HEK293T (cell line): ENCODE results near the gene OCRL.

ENCODE experiments used
- ARNT ChIP-seq: fragments of 450-650 bp; IDR thresholded peaks from 2 replicates; pipeline ENCODE4 v1.6.1; 2017; ENCODE audit warnings: mild to moderate bottlenecking
- BHLHE40 ChIP-seq: fragments of 450-650 bp; IDR thresholded peaks from 2 replicates; pipeline ENCODE4 v1.6.1; 2016; ENCODE audit warnings: mild to moderate bottlenecking, moderate library complexity, borderline replicate concordance
- CTBP1 ChIP-seq: fragments of 450-650 bp; IDR thresholded peaks from 2 replicates; pipeline ENCODE4 v1.6.1; 2016; ENCODE audit warnings: borderline replicate concordance
- ELF4 ChIP-seq: fragments of 450-650 bp; IDR thresholded peaks from 2 replicates; pipeline ENCODE4 v1.6.1; 2017; ENCODE audit warnings: antibody characterized with exemption
- FOXA1 ChIP-seq: fragments of 450-650 bp; IDR thresholded peaks from 2 replicates; pipeline ENCODE4 v1.6.1; 2016; ENCODE audit warnings: mild to moderate bottlenecking
- FOXK2 ChIP-seq: fragments of 450-650 bp; IDR thresholded peaks from 2 replicates; pipeline ENCODE4 v1.6.1; 2016; ENCODE audit warnings: mild to moderate bottlenecking
- FOXM1 ChIP-seq: fragments of 450-650 bp; IDR thresholded peaks from 2 replicates; pipeline ENCODE4 v1.6.1; 2017; ENCODE audit warnings: mild to moderate bottlenecking, borderline replicate concordance
- L3MBTL2 ChIP-seq: fragments of 450-650 bp; conservative IDR thresholded peaks from 2 replicates; pipeline ENCODE4 v1.6.1; 2016; ENCODE audit warnings: mild to moderate bottlenecking
- NFRKB ChIP-seq: fragments of 450-650 bp; IDR thresholded peaks from 2 replicates; pipeline ENCODE4 v1.6.1; 2016; ENCODE audit warnings: mild to moderate bottlenecking, moderate library complexity
- PKNOX1 ChIP-seq: fragments of 450-650 bp; IDR thresholded peaks from 2 replicates; pipeline ENCODE4 v1.6.1; 2016
- SP1 ChIP-seq: fragments of 450-650 bp; IDR thresholded peaks from 2 replicates; pipeline ENCODE4 v1.6.1; 2017
- SUZ12 ChIP-seq: fragments of 450-650 bp; IDR thresholded peaks from 2 replicates; pipeline ENCODE4 v1.6.1; 2016; ENCODE audit warnings: mild to moderate bottlenecking
- TARDBP ChIP-seq: fragments of 450-650 bp; IDR thresholded peaks from 2 replicates; pipeline ENCODE4 v1.6.1; 2016
- ZNF384 ChIP-seq: fragments of 450-650 bp; IDR thresholded peaks from 2 replicates; pipeline ENCODE4 v1.6.1; 2016

- TF ChIP-seq FOXK2, result no peak
- TF ChIP-seq ELF4, result no peak
- no peak for TF ChIP-seq SP1
- TF ChIP-seq TARDBP, result no peak
- TF ChIP-seq L3MBTL2, result no peak
- TF ChIP-seq FOXA1, result no peak
- TF ChIP-seq ARNT, result no peak
- no peak for TF ChIP-seq FOXM1
- TF ChIP-seq ZNF384, result no peak
- no peak for TF ChIP-seq NFRKB
- TF ChIP-seq SUZ12, result no peak
- no peak for TF ChIP-seq CTBP1
- TF ChIP-seq PKNOX1, result no peak
- TF ChIP-seq BHLHE40, result no peak
Observed at GRCh38 chrX:129581904-129582303, 41.8 kb downstream of the OCRL start.
